ENCODE results near the gene RSPH6A. TPM values are rescaled to one million over a fixed set of nuclear protein-coding genes. Genes with fewer than 3 reads are reported as not detected.
A peak's percentile ranks its signal among the peaks of the same experiment; 100 is the strongest.

RSPH6A gene
- total RNA-seq, 5 donors from 2014 or later (not counting 1 experiment from before 2014, with no cell fraction given): 0.20 to 0.47 (median 0.38) TPM

DNA sequence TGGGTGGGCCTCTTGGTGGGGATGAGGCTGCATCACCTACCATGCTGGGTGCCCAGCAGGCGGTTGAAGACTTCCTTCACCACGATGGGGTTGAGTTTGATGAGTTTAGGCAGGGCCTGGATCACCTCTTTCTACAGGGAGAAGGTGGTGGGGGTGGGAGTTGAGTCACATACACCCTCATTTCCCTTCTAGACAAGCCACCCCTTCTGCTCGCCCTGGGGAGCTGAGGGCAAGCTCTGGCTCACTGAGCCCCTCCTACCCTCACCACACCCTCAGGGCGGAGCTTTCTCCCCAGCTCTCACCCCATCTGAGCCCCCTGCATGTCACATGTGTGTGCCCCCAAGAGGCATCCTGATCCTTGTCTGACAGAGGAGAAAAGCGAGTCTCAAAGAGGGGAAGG is 7.6 kb upstream of the RSPH6A start:
- POLR2A ChIA-PET: no interaction called here
- H3K4me3 ChIP-seq (ENCODE audit: control insufficient read depth in 1 of 2, extremely low read depth in 1 of 2, low read length in 1 of 2): no peak overlapping the region
- H3K36me3 ChIP-seq (ENCODE audit: control insufficient read depth in 2 of 2, extremely low read depth in 1 of 2, insufficient read depth in 1 of 2, low read length in 1 of 2): peaks cover 20 to 63% of the 10 kb centered on the region in 2 donors
- H3K27ac ChIP-seq (ENCODE audit: low read length): no peak overlapping the region
- no peaks in the 10 kb centered on the region for H3K9me3 ChIP-seq
- DNase-seq: no peak
- no peaks in the 10 kb centered on the region for H3K4me1 ChIP-seq (ENCODE audit: control insufficient read depth in 1 of 2, extremely low read depth in 1 of 2, insufficient read depth in 2 of 2, low read length in 2 of 2)
- Mint-ChIP-seq H3K36me3 (peaks cover 29% of the 10 kb centered on the region), H3K27ac (no peak overlapping the region), H3K4me1 (no peaks in the 10 kb centered on the region), H3K4me3 (no peak overlapping the region), H3K27me3 (no peaks in the 10 kb centered on the region), H3K9me3 (no peaks in the 10 kb centered on the region)
- CTCF ChIA-PET: no interaction called here
- no peaks in the 10 kb centered on the region for H3K27me3 ChIP-seq (replicated peaks in 1 of 2; ENCODE audit: control insufficient read depth in 2 of 2, extremely low read depth in 1 of 2, insufficient read depth in 2 of 2, low read length in 1 of 2)
- 90% methylated on average over 2 of the region's 5 CpGs for WGBS (ENCODE audit: insufficient coverage)
- no peak for ATAC-seq (replicated peaks in 1 of 4)

- peaks cover 14 to 53% of the 10 kb centered on the region in 2 donors for H3K36me3 ChIP-seq (ENCODE audit: control insufficient read depth in 2 of 2, extremely low read depth in 1 of 2, insufficient read depth in 1 of 2, low read length in 1 of 2)
- no peaks in the 10 kb centered on the region for H3K9me3 ChIP-seq
- POLR2A ChIA-PET: no interaction called here
- Mint-ChIP-seq H3K4me1 (peaks cover 0 to 3% (median 2%) of the 10 kb centered on the region in 3 donors), H3K9me3 (no peaks in the 10 kb centered on the region), H3K4me3 (no peak overlapping the region), H3K36me3 (peaks cover 22% of the 10 kb centered on the region), H3K27me3 (no peaks in the 10 kb centered on the region), H3K27ac (no peak overlapping the region)
- ATAC-seq (replicated peaks in 1 of 4): no peak
- 87% methylated on average over 7 of the region's 10 CpGs for WGBS (ENCODE audit: insufficient coverage)
- no peak for DNase-seq
- CTCF ChIA-PET: no interaction called here
- H3K27me3 ChIP-seq (replicated peaks in 1 of 2; ENCODE audit: control insufficient read depth in 2 of 2, extremely low read depth in 1 of 2, insufficient read depth in 2 of 2, low read length in 1 of 2): no peaks in the 10 kb centered on the region
- H3K4me1 ChIP-seq (ENCODE audit: control insufficient read depth in 1 of 2, extremely low read depth in 1 of 2, insufficient read depth in 2 of 2, low read length in 2 of 2): peaks cover 0 to 10% of the 10 kb centered on the region in 2 experiments
- H3K4me3 ChIP-seq (ENCODE audit: control insufficient read depth in 1 of 2, extremely low read depth in 1 of 2, low read length in 1 of 2): no peak overlapping the region
- no peak overlapping the region for H3K27ac ChIP-seq (ENCODE audit: low read length)
These were observed 6.5 kb upstream of the RSPH6A start for GRCh38 chr19:45821570-45821969.

- CTCF ChIA-PET: no interaction called here
These were observed 6.0 kb upstream of the RSPH6A start for GRCh38 chr19:45821103-45821521.

GRCh38 chr19:45820413-45821102 is 5.5 kb upstream of the RSPH6A start:
- Mint-ChIP-seq H3K4me3 (no peak overlapping the region), H3K27ac (no peak overlapping the region), H3K4me1 (peaks cover 0 to 3% (median 2%) of the 10 kb centered on the region in 3 donors), H3K9me3 (no peaks in the 10 kb centered on the region), H3K36me3 (peaks cover 16% of the 10 kb centered on the region), H3K27me3 (no peaks in the 10 kb centered on the region)
- H3K27ac ChIP-seq (ENCODE audit: low read length): no peak overlapping the region
- peaks cover 3 to 16% of the 10 kb centered on the region in 2 experiments for H3K4me1 ChIP-seq (ENCODE audit: control insufficient read depth in 1 of 2, extremely low read depth in 1 of 2, insufficient read depth in 2 of 2, low read length in 2 of 2)
- ATAC-seq (replicated peaks in 1 of 4) (no peak), DNase-seq (no peak)
- peaks cover 14 to 43% of the 10 kb centered on the region in 2 donors for H3K36me3 ChIP-seq (ENCODE audit: control insufficient read depth in 2 of 2, extremely low read depth in 1 of 2, insufficient read depth in 1 of 2, low read length in 1 of 2)
- ChIA-PET POLR2A (no interaction called here), CTCF (interaction anchor here in 1 of 2 donors (0.6 kb wide), 1 partner anchor 38 kb away, joined by 7 read pairs; no protein-coding TSS in a partner anchor)
- 85% methylated on average over 16 of the region's 20 CpGs for WGBS (ENCODE audit: insufficient coverage)
- H3K9me3 ChIP-seq: no peaks in the 10 kb centered on the region
- no peak overlapping the region for H3K4me3 ChIP-seq (ENCODE audit: control insufficient read depth in 1 of 2, extremely low read depth in 1 of 2, low read length in 1 of 2)
- H3K27me3 ChIP-seq (replicated peaks in 1 of 2; ENCODE audit: control insufficient read depth in 2 of 2, extremely low read depth in 1 of 2, insufficient read depth in 2 of 2, low read length in 1 of 2): peaks cover 0 to 4% of the 10 kb centered on the region in 2 experiments

More at GRCh38 chr19:45821103-45821521, 6.0 kb upstream of the RSPH6A start:
- ATAC-seq (replicated peaks in 1 of 4) (no peak), DNase-seq (no peak)
- 92% methylated on average over 8 of the region's 8 CpGs for WGBS (ENCODE audit: insufficient coverage)
- Mint-ChIP-seq H3K36me3 (peaks cover 21% of the 10 kb centered on the region), H3K9me3 (no peaks in the 10 kb centered on the region), H3K27me3 (no peaks in the 10 kb centered on the region), H3K27ac (no peak overlapping the region), H3K4me3 (no peak overlapping the region), H3K4me1 (peaks cover 0 to 3% (median 2%) of the 10 kb centered on the region in 3 donors)
- Histone ChIP-seq H3K27ac (ENCODE audit: low read length) (no peak overlapping the region), H3K27me3 (replicated peaks in 1 of 2; ENCODE audit: control insufficient read depth in 2 of 2, extremely low read depth in 1 of 2, insufficient read depth in 2 of 2, low read length in 1 of 2) (no peaks in the 10 kb centered on the region), H3K4me3 (ENCODE audit: control insufficient read depth in 1 of 2, extremely low read depth in 1 of 2, low read length in 1 of 2) (no peak overlapping the region), H3K4me1 (ENCODE audit: control insufficient read depth in 1 of 2, extremely low read depth in 1 of 2, insufficient read depth in 2 of 2, low read length in 2 of 2) (peaks cover 0 to 10% of the 10 kb centered on the region in 2 experiments), H3K9me3 (no peaks in the 10 kb centered on the region), H3K36me3 (ENCODE audit: control insufficient read depth in 2 of 2, extremely low read depth in 1 of 2, insufficient read depth in 1 of 2, low read length in 1 of 2) (peaks cover 14 to 48% of the 10 kb centered on the region in 2 donors)
- POLR2A ChIA-PET: no interaction called here

DNA sequence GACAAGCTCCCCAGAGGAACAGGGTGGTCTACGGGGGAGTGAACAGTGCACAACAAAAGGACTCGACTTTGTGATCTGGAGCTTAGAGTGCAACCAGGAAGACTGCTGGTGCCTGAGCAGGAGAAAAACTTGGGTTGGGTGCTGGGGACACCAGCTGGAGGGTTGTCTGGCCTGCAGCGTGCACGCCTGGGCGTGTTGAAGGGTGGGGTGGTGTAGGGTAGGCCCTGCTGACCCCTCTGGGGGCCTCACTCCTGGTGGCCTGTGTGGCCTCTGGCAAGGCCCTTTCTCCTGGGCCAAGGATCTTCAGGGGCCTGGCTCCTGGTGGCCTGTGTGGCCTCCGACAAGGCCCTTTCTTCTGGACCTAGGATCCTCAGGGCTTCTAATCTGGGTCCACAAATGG is 4.7 kb upstream of the RSPH6A start:
- peaks cover 15% of the 10 kb centered on the region for H3K36me3 Mint-ChIP-seq
- ChIA-PET CTCF (interaction anchor here in 1 of 2 donors (0.6 kb wide), 1 partner anchor 77 kb away, joined by 6 read pairs; no protein-coding TSS in a partner anchor), POLR2A (no interaction called here)
- ATAC-seq (replicated peaks in 1 of 4) (no peak), DNase-seq (no peak)
- no peaks in the 10 kb centered on the region for H3K27me3 Mint-ChIP-seq
- Histone ChIP-seq H3K4me3 (ENCODE audit: control insufficient read depth in 1 of 2, extremely low read depth in 1 of 2, low read length in 1 of 2) (no peak overlapping the region), H3K27me3 (replicated peaks in 1 of 2; ENCODE audit: control insufficient read depth in 2 of 2, extremely low read depth in 1 of 2, insufficient read depth in 2 of 2, low read length in 1 of 2) (peaks cover 0 to 9% of the 10 kb centered on the region in 2 experiments), H3K9me3 (no peaks in the 10 kb centered on the region), H3K4me1 (ENCODE audit: control insufficient read depth in 1 of 2, extremely low read depth in 1 of 2, insufficient read depth in 2 of 2, low read length in 2 of 2) (peaks cover 3 to 22% of the 10 kb centered on the region in 2 experiments), H3K27ac (ENCODE audit: low read length) (no peak overlapping the region), H3K36me3 (ENCODE audit: control insufficient read depth in 2 of 2, extremely low read depth in 1 of 2, insufficient read depth in 1 of 2, low read length in 1 of 2) (peaks cover 14 to 35% of the 10 kb centered on the region in 2 donors)
- WGBS (ENCODE audit: insufficient coverage): 94% methylated on average over 5 of the region's 6 CpGs
- peaks cover 0 to 3% (median 2%) of the 10 kb centered on the region in 3 donors for H3K4me1 Mint-ChIP-seq
- H3K9me3 Mint-ChIP-seq: no peaks in the 10 kb centered on the region
- no peak overlapping the region for H3K4me3 Mint-ChIP-seq
- H3K27ac Mint-ChIP-seq: no peak overlapping the region

GRCh38 chr19:45817725-45818301 is 2.7 kb upstream of the RSPH6A start:
- no peak overlapping the region for H3K27ac Mint-ChIP-seq
- Histone ChIP-seq H3K27ac (ENCODE audit: low read length) (no peak overlapping the region), H3K9me3 (no peaks in the 10 kb centered on the region), H3K4me1 (ENCODE audit: control insufficient read depth in 1 of 2, extremely low read depth in 1 of 2, insufficient read depth in 2 of 2, low read length in 2 of 2) (peaks cover 3 to 27% of the 10 kb centered on the region in 2 experiments), H3K36me3 (ENCODE audit: control insufficient read depth in 2 of 2, extremely low read depth in 1 of 2, insufficient read depth in 1 of 2, low read length in 1 of 2) (peaks cover 14 to 18% of the 10 kb centered on the region in 2 donors), H3K4me3 (ENCODE audit: control insufficient read depth in 1 of 2, extremely low read depth in 1 of 2, low read length in 1 of 2) (no peak overlapping the region), H3K27me3 (replicated peaks in 1 of 2; ENCODE audit: control insufficient read depth in 2 of 2, extremely low read depth in 1 of 2, insufficient read depth in 2 of 2, low read length in 1 of 2) (peaks cover 0 to 15% of the 10 kb centered on the region in 2 experiments)
- CTCF ChIA-PET: interaction anchor here in 1 of 2 donors (1.4 kb wide), 1 partner anchor 83 kb away, joined by 3 read pairs; no protein-coding TSS in a partner anchor
- 92% methylated on average over 17 of the region's 19 CpGs for WGBS (ENCODE audit: insufficient coverage)
- POLR2A ChIA-PET: no interaction called here
- H3K4me3 Mint-ChIP-seq: no peak overlapping the region
- no peaks in the 10 kb centered on the region for H3K9me3 Mint-ChIP-seq
- H3K36me3 Mint-ChIP-seq: peaks cover 9% of the 10 kb centered on the region
- ATAC-seq (replicated peaks in 1 of 4): peak in 1 of 4 experiments; percentile 20
- peaks cover 0 to 3% (median 2%) of the 10 kb centered on the region in 3 donors for H3K4me1 Mint-ChIP-seq
- DNase-seq: no peak
- peaks cover 0 to 8% of the 10 kb centered on the region in 2 donors for H3K27me3 Mint-ChIP-seq

All from T-cell (primary cell).